Tongue (tissue), 2 donors: ENCODE measurements around the gene OR5P2. TPM values are rescaled to one million over a fixed set of nuclear protein-coding genes. Genes with fewer than 3 reads are reported as not detected.
"Not testable (repeated sequence)": the region's sequence is repeated elsewhere in the genome, so short reads cannot be mapped to it uniquely, and the experiment has no call there.

Experiments
- DNase-seq: peaks from one replicate; pipeline ENCODE4 v3.0.0-alpha.2; 2015
- total RNA-seq: library from RNA; depleted of rRNA; stranded (reverse); fragments of >200 nt; gene quantifications from one replicate; pipeline ENCODE4 v1.2.3, GENCODE V29; 2014

OR5P2 gene, protein sequence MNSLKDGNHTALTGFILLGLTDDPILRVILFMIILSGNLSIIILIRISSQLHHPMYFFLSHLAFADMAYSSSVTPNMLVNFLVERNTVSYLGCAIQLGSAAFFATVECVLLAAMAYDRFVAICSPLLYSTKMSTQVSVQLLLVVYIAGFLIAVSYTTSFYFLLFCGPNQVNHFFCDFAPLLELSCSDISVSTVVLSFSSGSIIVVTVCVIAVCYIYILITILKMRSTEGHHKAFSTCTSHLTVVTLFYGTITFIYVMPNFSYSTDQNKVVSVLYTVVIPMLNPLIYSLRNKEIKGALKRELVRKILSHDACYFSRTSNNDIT
- total RNA-seq, result not detected

DNA sequence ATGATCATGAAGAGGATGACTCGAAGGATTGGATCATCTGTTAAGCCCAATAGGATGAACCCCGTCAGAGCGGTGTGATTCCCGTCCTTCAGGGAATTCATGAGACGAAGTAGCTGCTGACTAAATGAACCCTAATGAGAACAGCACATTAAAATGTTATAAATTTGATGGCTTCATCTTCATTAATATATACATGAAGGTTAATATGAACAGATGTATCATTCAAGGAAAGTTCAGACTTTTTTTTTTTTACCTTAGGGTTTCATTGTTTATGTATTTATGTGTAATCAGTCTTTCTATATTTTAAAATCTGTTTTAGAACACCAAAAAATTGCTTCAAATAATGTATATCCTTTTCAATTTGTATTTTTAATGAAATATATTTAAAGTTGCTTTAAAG, at the start of gene OR5P2:
Gene OR5P2 (minus strand): TSS at position 101 of the 400 bp plus-strand sequence. CDS start 0 bp downstream, at position 101.
- no peak for DNase-seq

GRCh38 chr11:7846003-7846402, 49.3 kb upstream of the OR5P2 start:
- DNase-seq, result no peak

- no peak for DNase-seq
Observed at GRCh38 chr11:7844986-7845385, 48.2 kb upstream of the OR5P2 start.

- no peak for DNase-seq
Observed at GRCh38 chr11:7844521-7844920, 47.8 kb upstream of the OR5P2 start.

DNA sequence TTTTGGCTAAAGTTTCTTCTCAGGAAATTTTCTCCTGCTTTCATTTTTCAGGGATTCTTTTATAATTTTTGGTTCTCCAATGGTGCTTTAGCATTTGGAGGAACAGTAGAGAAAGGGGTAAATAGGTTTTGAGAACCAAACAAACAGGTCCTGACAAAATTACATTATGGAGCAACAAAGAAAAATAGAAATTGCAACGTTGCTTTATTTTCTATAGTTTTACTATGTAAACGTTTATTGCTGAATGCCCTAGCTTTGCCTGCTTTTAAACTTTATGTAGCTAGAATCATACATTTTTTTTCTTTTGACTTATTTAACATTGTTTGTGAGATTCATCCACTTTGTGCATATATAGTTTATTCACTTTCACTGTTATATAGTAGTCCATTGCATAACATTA, 43.8 kb upstream of the OR5P2 start:
- no peak for DNase-seq

DNA sequence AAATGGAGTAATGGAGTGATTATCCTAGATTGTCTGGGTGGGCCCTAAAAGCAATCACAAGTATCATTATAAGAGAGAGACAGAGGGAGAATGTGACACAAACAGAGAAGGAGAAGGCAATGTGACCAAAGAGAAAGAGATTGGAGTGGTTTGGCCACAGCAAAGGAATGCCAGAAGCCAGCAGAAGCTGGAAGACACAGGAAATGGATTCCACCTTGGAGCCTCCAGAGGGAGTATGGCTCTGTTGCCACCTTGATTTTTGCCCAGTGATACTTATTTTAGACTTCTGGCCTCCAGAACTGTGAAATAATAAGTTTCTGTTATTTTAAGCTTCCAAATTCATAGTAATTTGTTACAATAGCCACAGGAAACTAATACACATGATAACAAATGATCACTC, 36.8 kb upstream of the OR5P2 start:
- DNase-seq, result no peak

GRCh38 chr11:7830740-7831139, 34.0 kb upstream of the OR5P2 start, which contains the start of gene OR5P3:
OR5P3 (minus strand) TSS chr11:7830840.
- DNase-seq, result no peak

- no peak for DNase-seq
Observed at GRCh38 chr11:7826324-7826723, 29.6 kb upstream of the OR5P2 start.

- not testable (repeated sequence) for DNase-seq
Observed at GRCh38 chr11:7820417-7820816, 23.7 kb upstream of the OR5P2 start.

- not testable (repeated sequence) for DNase-seq
Observed at GRCh38 chr11:7814897-7815296, 18.2 kb upstream of the OR5P2 start.

DNA sequence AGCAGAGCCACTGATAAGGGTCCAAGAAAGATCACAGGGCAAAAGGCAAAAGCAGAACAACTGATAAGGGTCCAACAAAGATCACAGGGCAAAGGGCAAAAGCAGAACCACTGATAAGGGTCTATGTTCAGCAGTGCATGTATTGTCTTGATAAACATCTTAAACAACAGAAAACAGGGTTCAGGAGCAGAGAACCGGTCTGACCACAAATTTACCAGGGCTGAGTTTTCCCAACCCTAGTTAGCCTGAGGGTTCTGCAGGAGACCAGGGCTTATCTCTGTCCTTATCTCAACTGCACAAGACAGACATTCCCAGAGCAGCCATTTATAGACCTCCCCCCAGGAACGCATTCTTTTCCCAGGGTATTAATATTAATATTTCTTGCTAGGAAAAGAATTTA, 13.6 kb upstream of the OR5P2 start:
- DNase-seq, result not testable (repeated sequence)

DNA sequence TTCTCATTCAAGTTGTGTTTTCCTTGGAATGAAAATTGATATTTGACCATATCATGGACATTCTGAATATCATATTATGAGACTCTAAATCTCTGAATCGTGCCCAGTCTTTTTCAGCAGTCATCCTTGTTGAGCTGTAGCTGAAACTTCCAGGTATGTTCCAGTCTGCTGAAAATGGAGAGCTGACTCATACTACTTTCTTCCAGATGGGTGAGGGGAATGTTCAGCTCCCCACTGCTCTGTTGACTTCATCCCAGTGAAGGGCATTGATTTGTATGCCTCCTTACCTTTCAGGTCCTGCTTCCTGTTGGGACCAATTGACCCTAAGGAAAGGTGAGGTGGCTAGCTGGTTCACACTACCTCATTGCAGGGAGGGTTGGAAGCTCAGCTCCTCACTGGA, 3.5 kb downstream of the OR5P2 start:
- no peak for DNase-seq

DNA sequence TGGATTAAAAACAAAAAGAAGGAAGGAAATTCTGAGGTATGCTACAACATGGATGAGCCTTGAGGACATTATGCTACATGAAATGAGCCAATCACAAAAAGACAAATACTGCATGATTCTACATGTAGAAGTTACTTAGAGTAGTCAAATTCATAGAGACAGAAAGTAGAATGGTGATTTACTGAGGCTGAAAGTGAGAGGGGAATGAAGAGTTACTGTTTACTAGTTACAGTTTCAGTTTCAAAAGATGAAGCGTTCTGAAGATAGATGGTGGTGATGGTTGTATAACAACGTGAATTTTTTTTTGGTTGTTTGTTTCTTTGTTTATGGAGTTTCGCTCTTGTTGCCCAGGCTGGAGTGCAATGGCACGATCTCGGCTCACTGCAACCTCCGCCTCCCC, 9.5 kb downstream of the OR5P2 start:
- no peak for DNase-seq

DNA sequence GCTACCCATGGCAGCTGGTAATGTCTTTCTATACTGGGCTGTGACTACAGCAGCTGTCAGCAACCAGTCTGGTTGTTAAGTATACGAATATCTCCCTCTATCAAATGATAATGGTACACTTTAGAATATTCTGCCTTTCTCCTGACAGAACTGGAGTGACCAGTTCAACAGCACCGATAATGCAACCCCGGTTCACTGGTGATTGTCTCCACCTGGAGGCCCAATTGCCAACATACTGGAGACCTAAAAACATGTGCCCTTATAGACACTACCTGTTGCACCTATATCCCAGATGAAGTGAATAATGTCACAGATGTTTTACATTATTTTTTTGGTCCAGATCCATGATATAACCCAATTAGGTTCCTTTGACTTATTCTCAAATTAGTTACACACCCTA, 21.1 kb downstream of the OR5P2 start:
- DNase-seq, result no peak

- not testable (repeated sequence) for DNase-seq
Observed at GRCh38 chr11:7764301-7764700, 32.4 kb downstream of the OR5P2 start.

DNA sequence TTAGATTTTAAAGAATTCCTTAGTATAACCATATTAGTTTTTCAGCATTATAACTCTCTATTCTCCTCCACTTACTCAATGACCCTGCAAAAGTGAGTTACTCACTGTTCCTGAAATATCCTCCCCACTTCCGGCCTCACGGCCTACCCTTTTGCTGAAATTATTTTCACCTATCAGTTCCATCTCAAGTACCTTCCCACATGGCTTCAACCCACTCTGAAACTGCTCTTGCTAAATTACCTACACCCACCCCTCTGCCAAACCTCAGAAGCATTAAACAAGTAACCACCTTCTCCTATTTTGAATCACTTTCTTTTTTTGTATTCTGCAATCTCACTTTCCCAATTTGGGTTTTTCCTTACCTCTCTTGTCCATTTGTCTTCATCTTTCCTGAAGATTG, 37.7 kb downstream of the OR5P2 start:
- DNase-seq, result no peak

- no peak for DNase-seq
Observed at GRCh38 chr11:7749456-7749855, 47.3 kb downstream of the OR5P2 start.

Other genes starting within 250 kb of the OR5P2 start
- 4.9 TPM for gene CYB5R2, start 123.4 kb downstream of the OR5P2 start, total RNA-seq
- gene OVCH2, start 90.5 kb downstream of the OR5P2 start, total RNA-seq, result 1.4 TPM
- gene OR5P3, start 33.9 kb upstream of the OR5P2 start, total RNA-seq, result not detected
- gene OR10A6, start 134.3 kb upstream of the OR5P2 start, total RNA-seq, result not detected
- not detected for gene OR10A3, start 144.8 kb upstream of the OR5P2 start, total RNA-seq
- not detected for gene NLRP10, start 168.5 kb upstream of the OR5P2 start, total RNA-seq
- 154 TPM for gene EIF3F, start 190.4 kb upstream of the OR5P2 start, total RNA-seq